GM21737 (cell line): ENCODE measurements around the gene ZNF691.
"Not testable (repeated sequence)": the region's sequence is repeated elsewhere in the genome, so short reads cannot be mapped to it uniquely, and the experiment has no call there.

Source experiments
- ATAC-seq: cut with Tn5 transposase; IDR thresholded peaks from one replicate; pipeline ENCODE4 v1.9.1; 2021; ENCODE audit warnings: mild to moderate bottlenecking, moderate library complexity; ENCODE audit not compliant: unreplicated experiment

The ZNF691 gene, protein sequence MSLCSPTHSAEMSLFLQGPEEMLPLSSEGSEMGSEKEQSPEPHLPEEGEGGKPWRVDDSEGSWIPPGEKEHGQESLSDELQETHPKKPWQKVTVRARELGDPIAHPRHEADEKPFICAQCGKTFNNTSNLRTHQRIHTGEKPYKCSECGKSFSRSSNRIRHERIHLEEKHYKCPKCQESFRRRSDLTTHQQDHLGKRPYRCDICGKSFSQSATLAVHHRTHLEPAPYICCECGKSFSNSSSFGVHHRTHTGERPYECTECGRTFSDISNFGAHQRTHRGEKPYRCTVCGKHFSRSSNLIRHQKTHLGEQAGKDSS

DNA sequence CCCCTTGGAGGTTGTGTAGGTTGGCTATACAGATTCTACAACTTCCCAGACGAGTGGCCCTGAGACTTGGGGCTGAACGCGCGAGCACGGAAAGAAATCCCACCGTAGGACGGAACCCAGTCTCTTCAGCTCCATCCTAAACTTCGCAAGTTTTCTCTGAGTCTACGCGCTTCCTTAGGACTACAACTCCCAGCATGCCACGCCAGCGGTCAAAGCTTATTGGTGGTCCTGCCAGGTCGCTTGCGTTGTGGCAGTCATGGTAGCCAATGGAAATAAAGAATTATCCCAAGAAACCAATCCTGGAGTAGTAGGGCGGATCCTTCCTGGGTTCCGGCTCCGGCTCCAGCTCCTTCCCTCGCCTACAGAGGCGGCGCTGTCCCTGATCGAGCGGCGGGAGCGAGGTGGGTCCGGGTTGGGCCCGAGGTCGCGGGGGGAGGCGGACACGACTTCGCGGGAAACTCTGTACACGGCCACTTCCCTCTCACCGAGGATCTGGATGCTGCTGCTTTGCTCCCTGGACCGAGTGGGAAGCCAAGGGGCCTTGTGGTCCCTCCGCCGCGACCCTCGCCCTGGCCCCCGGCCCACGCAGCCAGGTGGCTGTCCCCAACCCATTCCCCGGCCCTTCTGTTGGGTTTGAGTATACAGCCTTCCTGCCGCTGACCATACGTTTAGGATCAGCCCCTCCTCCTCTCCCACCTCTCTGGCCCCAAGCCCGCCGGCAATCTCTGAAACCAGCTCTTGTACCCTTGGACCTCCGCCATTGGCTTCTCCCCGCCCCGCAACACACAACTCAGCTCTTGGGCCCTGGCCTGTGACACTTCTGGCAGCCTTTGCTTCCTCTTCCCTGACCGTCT is at the start of gene ZNF691:
ZNF691 (plus strand) TSS at position 357 of the 854 bp plus-strand sequence. CDS start 3,046 bp downstream, outside the sequence.
- ATAC-seq, result peak; percentile 85

DNA sequence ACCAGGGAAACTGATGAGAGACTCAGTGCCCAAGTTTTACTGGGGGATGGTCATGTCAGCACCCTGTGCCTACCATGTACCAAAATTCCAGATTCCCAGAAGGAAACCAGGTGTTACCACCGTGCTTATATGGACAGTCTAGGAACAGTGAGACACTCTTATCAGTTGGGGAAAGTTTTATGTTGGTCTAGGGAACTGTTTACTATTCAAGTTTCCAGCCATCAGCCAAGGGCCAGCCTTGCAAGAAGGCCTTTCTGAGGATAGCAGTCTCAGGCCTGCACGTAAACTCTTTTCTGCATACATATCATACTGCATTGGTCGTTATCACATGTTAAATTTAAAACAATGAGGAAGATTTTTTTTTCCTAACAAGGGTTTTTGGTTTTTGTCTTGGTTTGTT is 49.0 kb upstream of the ZNF691 start:
- no peak for ATAC-seq

DNA sequence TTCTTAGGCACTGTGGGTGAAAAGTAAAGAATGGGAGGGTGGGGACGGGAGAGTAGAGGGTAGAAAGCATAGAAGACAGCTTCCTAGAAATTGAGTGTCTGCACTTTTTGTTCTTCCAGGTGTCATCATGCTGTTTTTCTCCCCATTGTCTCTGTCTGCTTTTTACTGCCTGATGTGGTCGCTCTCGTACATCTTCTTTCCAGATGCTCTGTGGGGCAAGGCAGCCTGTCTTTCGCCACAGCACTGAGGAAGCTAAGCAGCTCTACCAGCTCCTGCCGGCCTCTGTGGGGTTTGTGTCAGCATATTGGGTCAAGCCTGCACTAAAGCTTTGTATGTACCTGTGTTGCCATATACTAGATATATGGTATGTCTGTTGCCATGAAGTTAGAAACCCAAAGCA is 48.4 kb upstream of the ZNF691 start:
- ATAC-seq, result no peak

DNA sequence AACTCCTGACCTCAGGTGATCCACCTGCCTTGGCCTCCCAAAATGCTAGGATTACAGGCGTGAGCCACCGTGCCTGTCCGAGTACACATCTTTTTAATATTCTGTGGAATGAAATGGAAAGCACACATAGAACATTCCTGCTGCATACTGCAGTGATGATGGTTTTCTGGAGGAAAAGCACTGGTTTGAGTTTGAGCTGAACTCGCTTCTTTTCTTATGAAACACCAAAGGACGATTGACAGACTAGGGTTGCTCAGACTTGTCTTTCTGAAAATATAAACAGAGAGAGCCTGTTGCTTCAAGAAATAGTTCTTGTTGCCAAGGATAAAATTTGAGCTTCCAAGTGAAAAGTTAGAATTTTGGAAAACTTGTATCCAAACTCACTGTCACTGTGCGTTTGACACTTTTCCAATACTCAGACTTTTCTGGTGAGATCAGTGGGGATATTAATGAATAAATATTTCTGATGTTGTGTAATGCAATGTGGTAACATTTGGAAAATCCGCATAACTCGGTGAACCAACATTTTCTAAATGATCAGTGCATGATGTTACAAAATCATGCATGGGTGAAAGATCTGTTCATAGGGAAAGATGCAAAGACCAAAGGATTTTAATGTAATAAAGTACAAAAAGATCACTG is 44.5 kb upstream of the ZNF691 start:
- no peak for ATAC-seq

DNA sequence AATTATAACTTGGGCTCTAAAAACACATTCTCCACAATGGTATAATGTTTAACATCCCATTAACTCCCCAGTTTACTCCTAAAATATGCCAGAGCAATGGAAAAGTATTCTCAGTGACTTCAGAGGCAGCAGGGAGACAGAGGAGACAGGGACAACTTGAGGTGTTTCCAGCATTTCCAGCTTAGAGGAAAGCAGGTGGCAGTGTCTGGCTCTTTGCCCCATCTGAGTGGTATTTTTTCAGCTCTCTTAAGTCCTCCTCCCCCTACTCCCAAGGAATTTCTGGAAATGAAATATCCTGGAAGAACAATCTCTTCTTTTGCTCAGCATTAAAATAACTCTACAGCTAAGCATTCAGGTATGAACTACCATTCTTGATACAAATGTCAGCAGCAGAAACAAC is 40.2 kb upstream of the ZNF691 start:
- no peak for ATAC-seq

DNA sequence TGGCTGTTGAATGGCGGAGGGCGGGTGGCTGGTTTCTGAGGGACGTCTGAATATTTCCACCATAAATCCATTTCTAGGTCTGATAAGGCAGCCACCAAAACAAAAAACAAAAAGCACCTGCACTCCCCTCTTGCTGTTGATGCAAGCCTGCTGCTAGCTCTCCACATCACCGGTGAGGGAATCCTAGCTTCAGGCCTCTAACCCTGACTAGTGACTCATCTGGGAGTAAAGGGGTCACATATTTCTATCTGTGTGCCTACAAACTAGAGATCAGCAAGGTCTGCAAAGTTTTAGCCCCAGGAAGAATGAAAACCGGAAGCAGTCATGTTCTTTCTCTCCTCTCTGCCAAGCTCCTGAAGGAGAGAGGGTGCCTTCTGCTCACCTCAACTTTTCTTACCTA is 39.8 kb upstream of the ZNF691 start:
- ATAC-seq, result no peak

DNA sequence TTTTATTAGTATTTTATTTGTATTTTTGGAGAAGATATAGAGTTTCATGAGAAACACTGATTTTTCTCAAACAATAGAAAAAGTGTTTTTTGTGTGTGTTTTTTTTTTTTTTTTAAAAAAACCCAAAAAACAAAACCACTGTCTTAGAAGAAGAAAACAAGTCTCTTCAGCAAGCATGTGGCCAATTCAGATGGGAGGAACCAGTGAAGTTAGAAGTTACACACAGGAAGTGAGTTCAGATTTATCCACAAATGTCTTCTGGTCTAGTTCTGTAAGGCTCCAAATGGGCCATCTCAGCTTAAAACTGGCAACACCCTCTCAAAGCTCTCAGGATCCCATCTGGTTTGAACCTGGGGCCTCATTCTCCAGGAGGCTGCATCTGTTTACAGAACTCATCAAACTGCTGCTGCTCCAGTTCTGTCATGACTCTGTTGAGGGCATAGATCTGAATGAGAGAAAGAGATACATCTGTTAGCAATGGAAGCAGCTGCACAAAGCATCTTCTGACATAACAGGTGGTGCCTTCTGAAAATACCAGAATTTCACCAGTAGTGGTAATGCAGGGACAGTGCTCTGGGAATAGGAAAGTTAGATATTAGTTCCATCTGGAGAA is 39.3 kb upstream of the ZNF691 start:
- no peak for ATAC-seq

DNA sequence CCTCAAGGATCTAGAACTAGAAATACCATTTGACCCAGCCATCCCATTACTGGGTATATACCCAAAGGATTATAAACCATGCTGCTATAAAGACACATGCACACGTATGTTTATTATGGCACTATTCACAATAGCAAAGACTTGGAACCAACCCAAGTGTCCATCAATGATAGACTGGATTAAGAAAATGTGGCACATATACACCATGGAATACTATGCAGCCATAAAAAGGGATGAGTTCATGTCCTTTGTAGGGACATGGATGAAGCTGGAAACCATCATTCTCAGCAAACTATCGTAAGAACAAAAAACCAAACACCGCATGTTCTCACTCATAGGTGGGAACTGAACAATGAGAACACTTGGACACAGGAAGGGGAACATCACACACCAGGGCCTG is 31.6 kb upstream of the ZNF691 start:
- ATAC-seq, result not testable (repeated sequence)

DNA sequence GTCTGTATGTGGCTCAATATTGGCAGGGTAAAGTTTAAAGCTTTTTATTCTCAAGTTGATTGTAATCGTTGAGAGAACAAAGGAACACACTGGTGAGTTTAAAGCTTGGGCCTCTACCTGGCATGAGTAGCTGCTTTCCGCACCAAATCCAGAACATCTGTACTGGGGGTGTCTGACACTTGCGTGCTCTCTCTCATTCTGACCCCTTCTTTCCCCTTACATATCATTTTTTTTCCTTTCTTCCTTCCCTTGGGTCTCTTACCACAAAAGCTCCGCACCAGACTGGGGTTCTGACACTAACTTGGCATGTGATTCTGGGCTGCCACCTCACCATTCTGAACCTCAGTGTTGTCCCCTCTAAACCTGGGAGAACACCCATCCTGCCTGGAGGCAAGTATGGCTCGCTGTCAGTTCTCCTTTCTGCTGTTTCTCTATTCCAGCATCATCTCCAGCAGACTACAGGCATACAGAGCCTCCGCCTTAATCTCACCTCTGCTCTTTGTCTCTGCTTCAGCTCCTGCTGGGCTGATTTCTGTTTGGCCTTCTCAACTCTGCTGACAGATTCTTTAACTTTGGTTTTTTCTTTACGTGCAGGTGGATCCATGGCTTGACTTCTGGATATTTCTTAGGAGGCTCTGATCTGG is 30.4 kb upstream of the ZNF691 start:
- ATAC-seq, result no peak

DNA sequence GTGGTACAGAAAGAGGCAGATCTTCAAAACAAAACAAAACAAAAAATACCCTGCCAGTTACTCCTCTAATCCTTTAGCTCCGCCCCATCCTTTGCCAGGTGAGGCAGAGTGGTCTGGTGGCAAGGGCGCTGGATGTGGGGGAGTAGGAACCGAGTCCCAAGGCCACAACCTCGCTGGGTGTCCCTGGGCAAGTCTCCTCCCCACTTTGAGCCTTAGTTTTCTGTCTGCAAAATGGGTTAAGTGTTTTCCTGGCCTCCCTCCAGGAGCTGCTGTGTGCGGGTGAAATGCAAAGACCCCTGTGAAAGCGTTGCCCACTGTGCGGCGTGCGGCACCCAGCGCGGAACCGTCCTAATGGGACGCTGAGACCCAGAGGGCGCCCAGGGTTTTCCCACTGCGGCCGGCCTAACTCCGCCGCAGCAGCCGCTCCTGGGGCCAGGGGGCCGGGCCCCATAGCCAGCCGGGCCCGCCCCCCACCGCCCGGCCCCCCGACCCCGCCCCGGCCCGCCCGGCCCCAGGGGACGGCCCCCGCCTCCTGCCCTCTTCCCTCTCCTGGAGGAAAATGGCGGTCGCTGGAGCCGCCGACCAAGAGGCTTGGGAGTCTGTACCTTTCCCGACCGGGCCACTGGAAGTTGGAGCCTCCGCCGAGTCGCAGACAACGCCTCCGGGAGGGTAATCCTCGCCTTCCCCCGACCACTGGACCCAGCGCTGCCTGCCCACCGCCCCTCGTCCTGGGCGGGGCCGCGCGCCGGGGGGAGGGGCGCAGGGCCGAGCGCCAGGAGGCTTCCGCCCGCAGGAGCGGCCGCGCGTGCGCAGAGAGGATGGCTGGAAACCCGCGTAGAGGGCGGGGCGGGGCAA is 29.6 kb upstream of the ZNF691 start, which contains the start of the genes ERMAP and SVBP:
ERMAP (plus strand) TSS at position 538 of the 855 bp plus-strand sequence. CDS start 13,327 bp downstream, outside the sequence.
SVBP (minus strand) TSS at position 813 of the 855 bp plus-strand sequence. CDS start 853 bp downstream, outside the sequence.
- peak; percentile 77 for ATAC-seq

DNA sequence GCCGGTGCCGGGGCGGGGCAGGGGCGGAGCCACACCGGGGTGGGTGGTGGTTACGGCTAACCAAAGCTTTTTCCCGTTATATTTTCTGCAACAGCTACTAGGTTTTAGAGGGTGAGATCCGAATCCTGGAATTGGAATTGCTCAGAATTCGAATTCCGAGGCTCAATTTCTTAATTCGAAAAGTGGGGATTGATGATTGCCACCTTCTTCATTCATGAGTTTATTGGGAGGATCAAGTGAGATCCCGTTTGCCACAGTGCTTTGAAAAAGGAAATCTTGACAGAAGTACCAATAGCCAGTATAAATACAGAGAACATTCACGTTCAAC is 29.0 kb upstream of the ZNF691 start:
- no peak for ATAC-seq

DNA sequence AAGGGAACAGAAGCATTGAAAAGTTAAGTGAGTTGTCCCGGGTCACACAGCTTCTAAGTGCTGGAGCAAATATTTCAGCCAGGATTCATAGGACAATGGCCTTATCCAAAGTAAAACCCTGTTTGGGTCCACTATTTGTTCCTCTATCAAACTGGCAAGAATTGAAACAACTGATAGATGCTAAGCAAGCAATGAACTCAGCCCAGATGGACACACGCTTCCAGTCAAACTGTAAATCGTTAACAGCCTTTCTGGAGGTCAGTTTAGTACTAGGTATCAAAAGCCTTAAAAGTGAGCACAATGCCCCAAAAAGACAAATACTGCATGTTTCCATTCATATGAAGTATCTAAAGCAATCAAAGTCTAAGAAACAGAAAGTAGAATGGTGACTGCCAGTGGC is 28.4 kb upstream of the ZNF691 start:
- no peak for ATAC-seq

DNA sequence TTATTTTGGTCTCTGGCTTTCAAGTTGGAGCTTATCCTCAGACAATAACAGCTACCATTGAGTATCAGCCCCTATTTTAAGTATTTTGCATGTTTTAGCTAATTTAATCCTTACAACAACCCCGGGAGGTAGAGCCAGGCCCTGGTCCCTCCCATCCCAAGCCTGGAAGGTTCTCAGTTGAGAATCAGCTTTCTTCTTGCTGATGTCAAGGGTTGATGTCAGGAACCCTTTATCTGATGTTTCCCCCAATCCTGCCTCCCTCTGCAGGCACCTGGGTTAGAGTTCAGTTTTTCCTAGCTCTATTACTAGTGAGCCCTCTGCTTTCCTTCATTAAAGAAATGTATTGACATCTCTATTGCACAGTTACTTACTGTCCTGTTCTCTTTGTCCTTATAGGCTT is 25.6 kb upstream of the ZNF691 start:
- no peak for ATAC-seq

DNA sequence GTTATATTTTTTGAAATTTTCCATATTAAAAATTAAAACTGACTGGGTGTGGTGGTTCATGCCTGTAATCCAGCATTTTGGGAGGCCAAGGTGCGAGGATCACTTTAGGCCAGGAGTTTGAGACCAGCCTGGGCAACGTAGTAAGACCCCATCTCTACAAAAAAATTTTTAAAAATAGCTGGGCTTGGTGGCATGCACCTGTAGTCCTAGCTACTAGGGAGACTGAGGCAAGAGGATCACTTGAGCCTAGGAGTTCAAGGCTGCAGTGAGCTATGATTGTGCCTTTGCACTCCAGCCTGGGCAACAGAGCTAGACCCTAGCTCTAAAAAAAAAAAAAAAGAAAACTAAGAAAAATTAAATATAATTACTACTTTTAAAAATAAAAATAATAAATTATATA is 24.7 kb upstream of the ZNF691 start:
- ATAC-seq, result no peak

DNA sequence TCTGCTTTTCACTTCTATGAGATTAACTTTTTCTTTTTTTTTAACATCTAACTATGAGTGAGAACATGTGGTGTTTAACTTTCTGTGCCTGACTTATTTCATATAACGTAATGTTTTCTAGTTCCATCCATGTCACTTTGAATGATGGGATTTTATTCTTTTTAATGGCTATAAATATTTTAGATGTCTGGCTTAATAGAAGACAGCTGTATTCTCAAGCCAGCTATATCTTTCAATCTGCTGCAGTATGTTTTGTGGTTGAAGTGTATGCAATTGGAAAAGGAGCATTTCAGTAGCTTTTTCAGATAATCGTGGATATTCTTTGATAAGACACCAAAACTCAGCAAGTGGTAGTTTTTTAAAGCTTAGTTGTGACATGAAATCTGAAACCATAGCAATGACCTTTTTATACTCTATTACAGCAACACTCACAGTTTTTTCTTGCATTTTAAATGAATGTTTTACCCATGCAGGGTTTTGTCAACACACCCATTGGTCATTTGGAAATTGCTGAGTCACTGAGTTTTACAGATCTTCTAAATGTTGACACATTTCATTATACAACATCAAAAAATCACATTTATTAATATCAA is 23.5 kb upstream of the ZNF691 start:
- ATAC-seq, result no peak

DNA sequence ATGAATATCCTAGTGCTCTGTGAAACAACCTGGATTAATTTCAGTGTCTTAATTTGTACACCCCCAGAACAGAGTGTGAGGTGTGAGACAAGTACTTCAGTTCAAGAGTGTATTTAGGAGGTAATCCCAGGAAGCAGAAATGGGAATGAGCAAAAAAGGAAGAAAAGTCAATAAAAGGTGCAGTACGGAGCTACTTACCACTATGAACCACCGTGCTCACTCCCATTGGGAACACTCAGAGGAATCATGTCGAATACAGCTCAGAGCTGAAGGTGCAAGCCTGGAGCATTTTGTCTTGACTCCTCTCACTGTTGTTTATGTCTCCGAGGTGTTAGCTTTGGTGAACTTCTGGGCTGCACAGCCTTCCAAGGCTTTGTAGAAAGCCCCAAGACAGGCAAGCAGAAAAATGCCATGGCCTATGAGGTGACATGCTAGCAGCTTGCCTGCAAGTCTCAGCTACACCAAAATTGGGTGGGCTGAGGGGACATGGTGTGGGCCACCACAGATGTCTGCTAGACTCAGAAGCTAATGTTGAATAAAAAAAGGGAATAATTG is 21.9 kb upstream of the ZNF691 start:
- ATAC-seq, result no peak

DNA sequence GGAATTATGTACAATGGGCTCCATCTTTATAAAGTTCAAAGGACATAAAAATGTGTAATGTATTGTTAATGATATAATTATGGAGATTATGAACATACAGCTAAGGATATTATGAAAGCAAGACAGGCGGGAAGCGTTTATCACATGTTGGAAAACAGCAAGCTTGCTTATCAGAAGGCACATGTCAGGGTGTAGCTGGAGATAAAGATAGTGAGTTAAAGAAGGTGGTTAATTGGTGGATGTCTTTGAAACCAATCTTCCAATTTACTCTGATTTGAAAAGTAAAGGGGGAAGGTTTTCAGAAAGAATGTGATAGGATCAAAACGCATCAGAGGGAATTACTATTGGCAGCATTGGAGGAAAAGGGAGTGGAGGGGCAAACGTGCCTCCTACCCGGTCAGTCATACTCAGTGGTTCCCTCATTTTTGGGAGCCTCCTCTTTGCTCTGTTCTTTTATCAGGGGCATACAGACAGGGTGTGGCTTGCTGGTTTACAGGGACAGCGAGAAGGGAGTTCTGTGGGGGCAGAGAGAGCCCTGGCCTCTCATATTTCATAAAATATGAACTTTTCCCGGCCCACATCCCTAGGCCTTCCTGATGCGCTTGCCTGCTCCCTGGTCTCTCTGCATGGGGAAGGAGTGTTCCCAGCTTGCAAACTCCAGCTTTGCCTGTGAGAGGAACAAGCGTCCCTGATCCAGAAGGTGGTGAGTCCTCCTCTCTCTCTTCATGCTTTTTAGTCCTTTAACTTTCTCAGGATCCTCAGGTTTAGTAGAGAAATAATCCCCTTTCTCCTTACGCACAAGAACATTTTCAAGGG is 21.2 kb upstream of the ZNF691 start:
- ATAC-seq, result no peak

DNA sequence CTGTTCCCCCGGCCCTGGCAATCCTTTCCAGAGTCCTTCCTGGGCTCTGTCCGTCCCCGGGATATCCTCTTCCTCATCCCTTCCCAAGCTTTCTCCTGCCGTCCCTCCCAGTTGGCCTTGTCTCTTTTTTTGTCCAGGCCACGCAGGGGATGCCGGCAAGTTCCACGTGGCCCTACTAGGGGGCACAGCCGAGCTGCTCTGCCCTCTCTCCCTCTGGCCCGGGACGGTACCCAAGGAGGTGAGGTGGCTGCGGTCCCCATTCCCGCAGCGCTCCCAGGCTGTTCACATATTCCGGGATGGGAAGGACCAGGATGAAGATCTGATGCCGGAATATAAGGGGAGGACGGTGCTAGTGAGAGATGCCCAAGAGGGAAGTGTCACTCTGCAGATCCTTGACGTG is 15.8 kb upstream of the ZNF691 start:
- ATAC-seq, result no peak
